Karpas-422 (cell line): ENCODE results near the gene NDUFAF3. TPM values are rescaled to one million over a fixed set of nuclear protein-coding genes. Genes with fewer than 3 reads are reported as not detected.
A peak's percentile ranks its signal among the peaks of the same experiment; 100 is the strongest.
"Not testable (repeated sequence)": the region's sequence is repeated elsewhere in the genome, so short reads cannot be mapped to it uniquely, and the experiment has no call there.

Experiments
- DNase-seq: peaks from one replicate; pipeline ENCODE4 v3.0.0-alpha.2; 2015
- H2AFZ ChIP-seq: fragments of 200-600 bp; sonication (generic); 2 replicates; pipeline ENCODE4 v1.6.1; 2014; ENCODE audit warnings: antibody characterized with exemption, low read length, mixed read lengths
- H3K27ac ChIP-seq: fragments of 200-600 bp; sonication (generic); 2 replicates; pipeline ENCODE4 v1.5.1; 2014; ENCODE audit warnings: mild to moderate bottlenecking, low read length, moderate library complexity
- H3K27me3 ChIP-seq: fragments of 200-600 bp; sonication (generic); 2 replicates; pipeline ENCODE4 v1.6.1; 2014; ENCODE audit warnings: low read length, mixed read lengths
- H3K36me3 ChIP-seq: fragments of 200-600 bp; sonication (generic); 2 replicates; pipeline ENCODE4 v1.6.1; 2014; ENCODE audit warnings: low read length, mixed read lengths; ENCODE audit not compliant: insufficient read depth
- H3K4me1 ChIP-seq: fragments of 200-600 bp; sonication (generic); 2 replicates; pipeline ENCODE4 v1.6.1; 2014; ENCODE audit warnings: mild to moderate bottlenecking, low read length, mixed read lengths
- H3K4me2 ChIP-seq: fragments of 200-600 bp; sonication (generic); 2 replicates; pipeline ENCODE4 v1.6.1; 2014; ENCODE audit warnings: low read length, low read depth, mild to moderate bottlenecking; ENCODE audit not compliant: poor library complexity, severe bottlenecking
- H3K4me3 ChIP-seq: fragments of 200-600 bp; sonication (generic); 2 replicates; pipeline ENCODE4 v1.5.1; 2014; ENCODE audit warnings: mild to moderate bottlenecking, antibody characterized with exemption, low read length, mixed read lengths
- H3K79me2 ChIP-seq: fragments of 200-600 bp; sonication (generic); 2 replicates; pipeline ENCODE4 v1.6.1; 2014; ENCODE audit warnings: mild to moderate bottlenecking, low read length, mixed read lengths
- H3K9ac ChIP-seq: fragments of 200-600 bp; sonication (generic); 2 replicates; pipeline ENCODE4 v1.6.0; 2014; ENCODE audit warnings: low read length
- H3K9me2 ChIP-seq: fragments of 200-600 bp; sonication (generic), shearing (Covaris generic); replicated peaks from 2 replicates; pipeline ENCODE4 v1.6.0; 2014; ENCODE audit warnings: mild to moderate bottlenecking, low read length, moderate library complexity; ENCODE audit not compliant: insufficient read depth
- H3K9me3 ChIP-seq: fragments of 300-700, 200-600 bp; sonication (generic); 2 replicates; pipeline ENCODE4 v1.6.1; 2014; ENCODE audit warnings: low read length, mixed read lengths
- H4K20me1 ChIP-seq: fragments of 200-600 bp; sonication (generic); 2 replicates; pipeline ENCODE4 v1.6.1; 2014; ENCODE audit warnings: mild to moderate bottlenecking, antibody characterized with exemption, low read length, low read depth; ENCODE audit not compliant: insufficient read depth
- total RNA-seq: library from RNA; depleted of rRNA; stranded (reverse); fragments of >200 nt; shearing (Covaris generic); gene quantifications from 2 replicates; pipeline ENCODE4 v1.2.3, GENCODE V29; 2014; ENCODE audit warnings: low replicate concordance

The NDUFAF3 gene
- total RNA-seq, 1 experiment from 2014 or later = 228 TPM

- Histone ChIP-seq H3K4me2 (peak overlapping the region; percentile 93), H3K27ac (no peak overlapping the region), H3K9ac (peak overlapping the region; percentile 77), H3K9me2 (no peaks in the 10 kb centered on the region), H3K79me2 (peaks cover 25% of the 10 kb centered on the region), H3K27me3 (no peaks in the 10 kb centered on the region), H3K9me3 (no peaks in the 10 kb centered on the region), H2AFZ (no peak overlapping the region), H4K20me1 (peaks cover 7% of the 10 kb centered on the region; the same call in 1 of the 2 replicates), H3K4me1 (peaks cover 23% of the 10 kb centered on the region), H3K4me3 (peak overlapping the region; percentile 82), H3K36me3 (no peaks in the 10 kb centered on the region)
- DNase-seq = no peak
Measured at GRCh38 chr3:49006408-49007067, 15.4 kb upstream of the NDUFAF3 start.

- Histone ChIP-seq H3K4me3 (peak within 1 kb of the TSS; percentile 82), H3K79me2 (peaks cover 30% of the 10 kb centered on the region), H3K27me3 (no peaks in the 10 kb centered on the region), H2AFZ (no peak within 1 kb of the TSS), H3K4me1 (peaks cover 23% of the 10 kb centered on the region), H3K36me3 (no peaks in the 10 kb centered on the region), H4K20me1 (peaks cover 7% of the 10 kb centered on the region; the same call in 1 of the 2 replicates), H3K9me3 (no peaks in the 10 kb centered on the region), H3K9me2 (no peaks in the 10 kb centered on the region), H3K4me2 (peak within 1 kb of the TSS; percentile 93), H3K9ac (peak within 1 kb of the TSS; percentile 90), H3K27ac (peak within 1 kb of the TSS; percentile 85)
- peak; percentile 99 for DNase-seq
Measured at GRCh38 chr3:49007068-49007770, 14.7 kb upstream of the NDUFAF3 start, which contains the start of gene WDR6. TSS of gene WDR6 (plus strand) at chr3:49007391. CDS start at chr3:49007432, 41 bp downstream.

DNA sequence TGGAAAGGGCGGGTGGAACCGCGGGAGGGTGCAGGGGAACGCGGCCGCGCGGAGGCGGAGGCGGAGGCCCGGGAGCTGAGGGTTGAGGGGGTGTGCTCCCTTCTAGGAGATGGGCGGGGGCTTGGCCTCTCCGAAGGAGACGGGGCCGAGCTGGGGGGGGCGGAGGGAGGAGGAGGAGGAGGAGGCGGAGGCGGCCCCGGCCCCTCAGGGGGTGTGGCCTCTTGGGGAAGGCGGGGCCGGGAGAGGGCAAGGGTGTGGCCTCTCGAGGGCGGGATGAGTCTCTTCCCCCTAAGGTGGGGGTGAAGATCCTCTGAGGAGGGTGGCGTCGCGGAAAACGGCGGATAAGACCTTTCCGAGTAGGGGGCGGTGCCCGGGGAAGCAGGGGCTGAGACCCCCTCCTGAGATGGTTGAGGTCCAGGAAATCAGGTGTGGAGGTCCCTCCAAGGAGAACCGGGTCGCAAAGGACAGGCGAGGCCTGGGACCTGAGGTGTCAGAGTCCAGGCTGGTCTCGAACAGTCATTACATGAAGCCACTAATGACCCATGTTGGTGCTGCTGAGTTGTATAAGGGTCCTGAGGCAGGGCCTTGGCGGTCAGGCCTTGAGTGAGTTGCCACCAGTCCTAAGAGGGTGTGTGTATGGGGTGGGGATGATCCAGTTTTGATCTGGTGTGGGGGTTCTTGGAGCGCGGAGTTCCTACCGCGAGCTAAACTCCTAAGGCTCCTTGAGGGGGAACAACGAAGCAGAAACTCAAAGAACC lies 14.0 kb upstream of the NDUFAF3 start:
- Histone ChIP-seq H3K27ac (peak overlapping the region; percentile 85), H3K4me2 (peak overlapping the region; percentile 93), H3K9ac (peak overlapping the region; percentile 90), H4K20me1 (peaks cover 7% of the 10 kb centered on the region; the same call in 1 of the 2 replicates), H3K4me3 (peak overlapping the region; percentile 82), H3K79me2 (peaks cover 31% of the 10 kb centered on the region), H3K27me3 (no peaks in the 10 kb centered on the region), H3K9me2 (no peaks in the 10 kb centered on the region), H3K36me3 (no peaks in the 10 kb centered on the region), H3K9me3 (no peaks in the 10 kb centered on the region), H3K4me1 (peaks cover 23% of the 10 kb centered on the region), H2AFZ (no peak overlapping the region)
- peak; percentile 97 for DNase-seq

DNA sequence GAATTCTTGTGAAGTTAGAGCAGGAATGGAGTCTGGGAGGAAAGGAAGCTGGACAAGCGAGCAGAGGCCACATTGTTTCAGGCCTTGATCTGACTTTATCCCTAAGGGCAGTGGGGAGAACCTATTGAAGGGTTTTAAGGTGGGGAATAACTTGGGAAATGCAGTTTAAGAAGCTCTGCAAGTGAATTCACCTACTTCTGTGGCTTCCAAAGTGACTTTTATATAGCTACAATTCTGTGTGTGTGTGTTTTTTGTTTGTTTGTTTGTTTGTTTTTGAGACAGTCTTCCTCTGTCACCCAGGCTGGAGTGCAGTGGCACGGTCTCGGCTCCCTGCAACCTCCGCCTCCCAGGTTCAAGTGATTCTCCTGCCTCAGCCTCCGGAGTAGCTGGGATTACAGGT lies 13.3 kb upstream of the NDUFAF3 start:
- peak overlapping the region; percentile 93 for H3K4me2 ChIP-seq
- not testable (repeated sequence) for H3K36me3 ChIP-seq, H3K27me3 ChIP-seq, H3K27ac ChIP-seq, H2AFZ ChIP-seq, H3K9me2 ChIP-seq, DNase-seq, H3K9me3 ChIP-seq
- H4K20me1 ChIP-seq = peaks cover 12% of the 10 kb centered on the region; the same call in 1 of the 2 replicates
- H3K4me1 ChIP-seq = peaks cover 25% of the 10 kb centered on the region
- H3K4me3 ChIP-seq = peak overlapping the region; percentile 82
- peaks cover 31% of the 10 kb centered on the region for H3K79me2 ChIP-seq
- peak overlapping the region; percentile 69 for H3K9ac ChIP-seq

DNA sequence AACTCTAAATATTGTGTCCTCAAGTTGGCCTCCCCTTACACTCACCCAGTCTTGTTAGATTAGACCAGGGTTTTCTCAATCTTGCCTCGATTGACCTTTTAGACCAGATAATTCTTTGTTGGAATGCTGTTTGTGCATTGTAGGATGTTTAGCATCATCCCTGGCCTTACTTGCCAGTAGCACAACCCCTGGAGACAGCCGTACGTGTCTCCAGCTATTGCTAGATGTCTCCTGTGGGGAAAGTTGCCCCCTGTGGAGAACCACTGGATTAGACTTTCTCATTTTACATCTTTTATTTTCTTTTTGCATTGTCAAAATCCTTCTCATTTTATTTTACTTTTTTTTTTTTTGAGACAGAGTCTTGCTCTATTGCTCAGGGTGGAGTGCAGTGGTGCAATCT lies 12.5 kb upstream of the NDUFAF3 start:
- H3K9me3 ChIP-seq = no peaks in the 10 kb centered on the region
- no peak for DNase-seq
- H3K27ac ChIP-seq = no peak overlapping the region
- H3K4me1 ChIP-seq = peaks cover 33% of the 10 kb centered on the region
- no peak overlapping the region for H3K9ac ChIP-seq
- H4K20me1 ChIP-seq = peaks cover 15% of the 10 kb centered on the region; the same call in 1 of the 2 replicates
- H3K27me3 ChIP-seq = no peaks in the 10 kb centered on the region
- H3K36me3 ChIP-seq = no peaks in the 10 kb centered on the region
- H3K79me2 ChIP-seq = peaks cover 31% of the 10 kb centered on the region
- H3K4me3 ChIP-seq = no peak overlapping the region
- H2AFZ ChIP-seq = no peak overlapping the region
- H3K9me2 ChIP-seq = no peaks in the 10 kb centered on the region
- H3K4me2 ChIP-seq = no peak overlapping the region

DNA sequence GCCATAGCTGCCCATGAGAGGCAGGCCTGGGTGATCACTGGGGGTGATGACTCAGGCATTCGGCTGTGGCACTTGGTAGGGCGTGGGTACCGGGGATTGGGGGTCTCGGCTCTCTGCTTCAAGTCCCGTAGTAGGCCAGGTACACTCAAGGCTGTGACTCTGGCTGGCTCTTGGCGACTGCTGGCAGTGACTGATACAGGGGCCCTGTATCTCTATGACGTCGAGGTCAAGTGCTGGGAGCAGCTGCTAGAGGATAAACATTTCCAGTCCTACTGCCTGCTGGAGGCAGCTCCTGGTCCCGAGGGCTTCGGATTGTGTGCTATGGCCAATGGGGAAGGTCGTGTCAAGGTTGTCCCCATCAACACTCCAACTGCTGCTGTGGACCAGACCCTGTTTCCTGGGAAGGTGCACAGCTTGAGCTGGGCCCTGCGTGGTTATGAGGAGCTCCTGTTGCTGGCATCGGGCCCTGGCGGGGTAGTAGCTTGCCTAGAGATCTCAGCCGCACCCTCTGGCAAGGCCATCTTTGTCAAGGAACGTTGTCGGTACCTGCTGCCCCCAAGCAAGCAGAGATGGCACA lies 9.4 kb upstream of the NDUFAF3 start:
- no peak overlapping the region for H3K27ac ChIP-seq
- peaks cover 30% of the 10 kb centered on the region for H3K4me1 ChIP-seq
- H4K20me1 ChIP-seq = peaks cover 15% of the 10 kb centered on the region; the same call in 1 of the 2 replicates
- H2AFZ ChIP-seq = no peak overlapping the region
- no peak overlapping the region for H3K4me2 ChIP-seq
- H3K9me3 ChIP-seq = no peaks in the 10 kb centered on the region
- H3K9me2 ChIP-seq = no peaks in the 10 kb centered on the region
- no peak overlapping the region for H3K9ac ChIP-seq
- H3K27me3 ChIP-seq = no peaks in the 10 kb centered on the region
- H3K36me3 ChIP-seq = peaks cover 7% of the 10 kb centered on the region; the same call in 1 of the 2 replicates
- peaks cover 28% of the 10 kb centered on the region for H3K79me2 ChIP-seq
- H3K4me3 ChIP-seq = no peak overlapping the region
- no peak for DNase-seq

DNA sequence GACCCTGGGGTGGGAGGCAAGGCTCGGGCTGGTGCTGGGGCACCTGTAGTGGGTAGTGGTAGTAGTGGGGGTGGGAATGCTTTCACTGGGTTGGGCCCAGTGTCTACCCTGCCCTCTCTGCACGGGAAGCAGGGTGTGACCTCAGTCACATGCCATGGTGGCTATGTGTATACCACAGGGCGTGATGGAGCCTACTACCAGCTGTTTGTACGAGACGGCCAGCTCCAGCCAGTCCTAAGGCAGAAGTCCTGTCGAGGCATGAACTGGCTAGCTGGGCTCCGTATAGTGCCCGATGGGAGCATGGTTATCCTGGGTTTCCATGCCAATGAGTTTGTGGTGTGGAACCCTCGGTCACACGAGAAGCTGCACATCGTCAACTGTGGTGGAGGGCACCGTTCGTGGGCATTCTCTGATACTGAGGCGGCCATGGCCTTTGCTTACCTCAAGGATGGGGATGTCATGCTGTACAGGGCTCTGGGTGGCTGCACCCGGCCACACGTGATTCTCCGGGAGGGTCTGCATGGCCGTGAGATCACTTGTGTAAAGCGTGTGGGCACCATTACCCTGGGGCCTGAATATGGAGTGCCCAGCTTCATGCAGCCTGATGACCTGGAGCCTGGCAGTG lies 8.7 kb upstream of the NDUFAF3 start:
- peaks cover 30% of the 10 kb centered on the region for H3K4me1 ChIP-seq
- no peak overlapping the region for H3K9ac ChIP-seq
- H3K4me2 ChIP-seq = no peak overlapping the region
- DNase-seq = no peak
- H3K4me3 ChIP-seq = no peak overlapping the region
- no peaks in the 10 kb centered on the region for H3K27me3 ChIP-seq
- no peak overlapping the region for H3K27ac ChIP-seq
- peaks cover 13% of the 10 kb centered on the region; the same call in 1 of the 2 replicates for H4K20me1 ChIP-seq
- H3K79me2 ChIP-seq = peaks cover 24% of the 10 kb centered on the region
- H3K9me3 ChIP-seq = no peaks in the 10 kb centered on the region
- H3K36me3 ChIP-seq = peaks cover 7% of the 10 kb centered on the region; the same call in 1 of the 2 replicates
- H2AFZ ChIP-seq = no peak overlapping the region
- H3K9me2 ChIP-seq = no peaks in the 10 kb centered on the region
